Measurements from ENCODE around the gene PSKH1. TPM values are rescaled to one million over a fixed set of nuclear protein-coding genes. Genes with fewer than 3 reads are reported as not detected.
A peak's percentile ranks its signal among the peaks of the same experiment; 100 is the strongest.

PSKH1 gene
- total RNA-seq, 2 experiments from 2014 or later = 22.8 to 25.6 TPM

DNA sequence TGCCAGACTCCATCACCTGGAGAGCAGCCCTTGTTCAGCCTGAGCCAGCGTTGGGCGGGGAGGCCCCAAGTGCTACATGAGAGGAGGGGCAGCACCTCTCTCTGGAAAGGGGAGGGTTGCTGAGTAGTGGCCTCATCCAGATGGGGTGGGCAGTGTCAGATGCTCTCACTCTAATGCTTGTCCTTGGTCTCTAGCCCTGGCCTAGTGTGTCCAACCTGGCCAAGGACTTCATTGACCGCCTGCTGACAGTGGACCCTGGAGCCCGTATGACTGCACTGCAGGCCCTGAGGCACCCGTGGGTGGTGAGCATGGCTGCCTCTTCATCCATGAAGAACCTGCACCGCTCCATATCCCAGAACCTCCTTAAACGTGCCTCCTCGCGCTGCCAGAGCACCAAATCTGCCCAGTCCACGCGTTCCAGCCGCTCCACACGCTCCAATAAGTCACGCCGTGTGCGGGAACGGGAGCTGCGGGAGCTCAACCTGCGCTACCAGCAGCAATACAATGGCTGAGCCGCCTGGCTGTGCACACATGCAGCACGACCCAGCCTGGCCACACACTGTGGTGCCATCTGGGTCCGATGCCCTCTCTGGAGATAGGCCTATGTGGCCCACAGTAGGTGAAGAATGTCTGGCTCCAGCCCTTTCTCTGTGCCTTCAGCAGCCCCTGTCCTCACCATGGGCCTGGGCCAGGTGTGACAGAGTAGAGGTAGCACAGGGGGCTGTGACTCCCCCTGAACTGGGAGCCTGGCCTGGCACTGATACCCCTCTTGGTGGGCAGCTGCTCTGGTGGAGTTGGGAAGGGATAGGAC, 34.3 kb downstream of the PSKH1 start:
- Mint-ChIP-seq H3K27me3 (no peaks in the 10 kb centered on the region), H3K4me1 (peaks cover 3% of the 10 kb centered on the region), H3K36me3 (peaks cover 3% of the 10 kb centered on the region), H3K9me3 (no peaks in the 10 kb centered on the region), H3K27ac (no peak overlapping the region), H3K4me3 (no peak overlapping the region)
- POLR2A ChIA-PET = interaction anchor here (1.6 kb wide), 1 partner anchor 14 kb away, joined by 3 read pairs; no protein-coding TSS in a partner anchor
- ATAC-seq (ENCODE audit: low read depth) (no peak), DNase-seq (peak; percentile 30)

DNA sequence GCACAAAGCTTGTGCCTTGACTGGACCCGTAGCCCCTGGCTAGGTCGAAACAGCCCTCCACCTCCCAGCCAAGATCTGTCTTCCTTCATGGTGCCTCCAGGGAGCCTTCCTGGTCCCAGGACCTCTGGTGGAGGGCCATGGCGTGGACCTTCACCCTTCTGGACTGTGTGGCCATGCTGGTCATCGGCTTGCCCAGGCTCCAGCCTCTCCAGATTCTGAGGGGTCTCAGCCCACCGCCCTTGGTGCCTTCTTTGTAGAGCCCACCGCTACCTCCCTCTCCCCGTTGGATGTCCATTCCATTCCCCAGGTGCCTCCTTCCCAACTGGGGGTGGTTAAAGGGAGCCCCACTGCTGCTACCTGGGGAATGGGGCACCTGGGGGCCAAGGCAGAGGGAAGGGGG, 35.1 kb downstream of the PSKH1 start:
- peaks cover 3% of the 10 kb centered on the region for H3K36me3 Mint-ChIP-seq
- POLR2A ChIA-PET = interaction anchor here (1.2 to 1.6 kb wide), 3 partner anchors 13 to 44 kb away, joined by 3 to 6 read pairs (median 4); no protein-coding TSS in a partner anchor

DNA sequence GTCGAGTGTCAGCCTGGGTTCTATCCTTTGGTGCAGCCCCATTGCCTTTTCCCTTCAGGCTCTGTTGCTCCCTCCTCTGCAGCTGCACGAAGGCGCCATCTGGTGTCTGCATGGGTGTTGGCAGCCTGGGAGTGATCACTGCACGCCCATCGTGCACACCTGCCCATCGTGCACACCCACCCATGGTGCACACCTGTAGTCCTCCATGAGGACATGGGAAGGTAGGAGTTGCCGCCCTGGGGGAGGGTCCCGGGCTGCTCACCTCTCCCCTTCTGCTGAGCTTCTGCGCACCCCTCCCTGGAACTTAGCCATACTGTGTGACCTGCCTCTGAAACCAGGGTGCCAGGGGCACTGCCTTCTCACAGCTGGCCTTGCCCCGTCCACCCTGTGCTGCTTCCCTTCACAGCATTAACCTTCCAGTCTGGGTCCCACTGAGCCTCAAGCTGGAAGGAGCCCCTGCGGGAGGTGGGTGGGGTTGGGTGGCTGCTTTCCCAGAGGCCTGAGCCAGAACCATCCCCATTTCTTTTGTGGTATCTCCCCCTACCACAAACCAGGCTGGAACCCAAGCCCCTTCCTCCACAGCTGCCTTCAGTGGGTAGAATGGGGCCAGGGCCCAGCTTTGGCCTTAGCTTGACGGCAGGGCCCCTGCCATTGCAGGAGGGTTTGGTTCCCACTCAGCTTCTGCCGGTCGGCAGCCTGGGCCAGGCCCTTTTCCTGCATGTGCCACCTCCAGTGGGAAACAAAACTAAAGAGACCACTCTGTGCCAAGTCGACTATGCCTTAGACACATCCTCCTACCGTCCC, 35.7 kb downstream of the PSKH1 start:
- Mint-ChIP-seq H3K4me1 (no peaks in the 10 kb centered on the region), H3K4me3 (no peak overlapping the region), H3K27ac (no peak overlapping the region), H3K36me3 (peaks cover 4% of the 10 kb centered on the region), H3K9me3 (no peaks in the 10 kb centered on the region), H3K27me3 (no peaks in the 10 kb centered on the region)
- DNase-seq (peak; percentile 81), ATAC-seq (ENCODE audit: low read depth) (peak; percentile 83)
- POLR2A ChIA-PET = interaction anchor here (0.6 to 1.6 kb wide), 4 partner anchors 12 to 45 kb away, joined by 3 to 6 read pairs (median 4); no protein-coding TSS in a partner anchor

More for the DNA sequence above, 35.1 kb downstream of the PSKH1 start:
- Mint-ChIP-seq H3K27ac (no peak overlapping the region), H3K27me3 (no peaks in the 10 kb centered on the region), H3K4me3 (no peak overlapping the region), H3K9me3 (no peaks in the 10 kb centered on the region), H3K4me1 (no peaks in the 10 kb centered on the region)
- ATAC-seq (ENCODE audit: low read depth) = no peak
- no peak for DNase-seq

DNA sequence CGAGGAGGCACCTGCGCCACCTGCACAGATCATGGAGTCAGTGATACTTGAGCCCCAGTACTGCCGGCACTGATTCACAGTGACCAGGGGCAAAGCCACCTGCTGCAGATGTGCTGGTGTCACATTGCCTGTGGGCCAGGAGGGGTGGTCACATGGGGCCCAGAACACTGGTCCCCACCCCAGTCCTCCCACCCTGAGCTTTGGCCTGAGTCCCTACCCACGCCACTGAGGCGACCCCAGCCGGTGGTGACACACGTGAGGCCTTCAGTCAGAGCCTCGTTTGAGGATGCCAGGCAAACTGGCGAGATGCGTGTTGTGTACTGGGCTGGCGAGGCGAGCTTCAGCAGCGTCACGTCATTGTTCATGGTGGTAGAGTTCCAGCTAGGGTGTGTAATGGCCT, 37.1 kb downstream of the PSKH1 start:
- Mint-ChIP-seq H3K4me1 (peaks cover 7% of the 10 kb centered on the region), H3K4me3 (no peak overlapping the region), H3K27ac (peak overlapping the region; percentile 67), H3K27me3 (no peaks in the 10 kb centered on the region), H3K9me3 (no peaks in the 10 kb centered on the region), H3K36me3 (peaks cover 8% of the 10 kb centered on the region)
- POLR2A ChIA-PET = no interaction called here
- peak; percentile 25 for DNase-seq
- no peak for ATAC-seq (ENCODE audit: low read depth)

DNA sequence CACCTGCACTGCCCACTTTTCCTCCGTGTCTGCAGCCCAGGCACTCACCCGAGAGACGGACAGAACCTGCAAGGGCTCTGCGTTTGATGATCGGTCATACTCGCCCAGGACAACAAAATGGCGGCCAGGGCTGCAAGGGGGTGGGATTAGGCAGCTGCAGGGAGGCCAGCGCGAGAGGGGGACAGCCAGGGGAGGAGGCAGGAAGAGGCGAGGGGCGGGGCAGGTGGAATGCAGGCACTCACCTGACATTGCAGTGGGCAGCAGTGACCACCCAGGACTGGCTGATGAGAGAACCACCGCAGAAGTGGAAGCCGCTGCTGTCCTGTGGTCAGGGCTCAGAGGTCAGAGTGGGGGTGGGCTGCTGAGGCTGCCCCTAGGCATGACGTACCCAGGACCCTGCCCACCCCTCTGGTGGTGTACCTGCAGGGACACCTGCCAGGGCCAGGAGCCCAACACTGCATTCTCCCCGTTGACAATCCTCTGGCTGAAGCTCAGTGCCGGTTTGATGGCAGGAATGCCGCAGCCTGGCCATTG, 37.7 kb downstream of the PSKH1 start:
- Mint-ChIP-seq H3K27ac (no peak overlapping the region), H3K27me3 (no peaks in the 10 kb centered on the region), H3K4me3 (no peak overlapping the region), H3K9me3 (no peaks in the 10 kb centered on the region), H3K4me1 (peaks cover 11% of the 10 kb centered on the region), H3K36me3 (peaks cover 13% of the 10 kb centered on the region)
- DNase-seq (peak; percentile 26), ATAC-seq (ENCODE audit: low read depth) (no peak)
- POLR2A ChIA-PET = interaction anchor here (1.1 kb wide), 1 partner anchor 45 kb away, joined by 3 read pairs; no protein-coding TSS in a partner anchor

DNA sequence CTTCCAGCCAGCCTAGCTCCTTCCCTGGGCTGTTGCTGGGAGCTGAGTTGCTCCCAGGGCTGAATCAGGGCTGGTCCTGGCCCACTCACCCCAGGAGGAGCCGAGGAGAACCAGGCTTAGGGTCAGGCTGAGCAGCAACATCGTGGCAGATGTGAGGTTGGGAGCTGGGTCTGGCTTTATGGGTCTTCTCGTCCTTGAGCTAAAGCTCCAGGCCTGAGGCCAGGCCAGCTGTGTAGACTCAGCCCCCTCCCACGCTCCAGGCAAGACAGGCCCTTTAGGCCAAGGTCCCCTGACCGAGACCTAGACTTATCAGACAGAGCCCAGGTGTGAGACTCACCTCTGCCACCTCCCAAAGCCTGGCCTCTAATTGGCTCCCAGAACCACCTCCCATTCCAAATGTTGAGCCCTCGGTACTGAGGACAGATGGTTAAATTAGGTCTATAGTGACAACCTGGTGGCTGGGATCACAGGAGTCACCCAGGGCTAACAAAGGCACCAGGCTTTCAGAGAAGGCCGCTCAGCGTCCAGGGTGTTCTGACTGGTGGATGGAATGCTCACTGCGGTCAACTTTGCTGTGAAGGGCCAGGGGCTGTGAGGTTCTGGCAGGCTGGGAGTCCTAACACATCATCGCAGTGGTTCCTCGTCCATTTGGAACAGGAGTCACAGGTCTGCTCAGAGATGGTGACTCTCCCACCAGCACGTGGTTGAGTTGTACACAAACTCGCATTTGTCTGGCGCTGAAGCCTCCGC, 38.8 kb downstream of the PSKH1 start, which contains the start of gene CTRL:
Gene CTRL, minus strand, starts transcription at position 151 of the 750 bp plus-strand sequence. Its CDS starts 10 bp downstream, at position 141.
- H3K4me1 Mint-ChIP-seq = peaks cover 11% of the 10 kb centered on the region
- H3K27ac Mint-ChIP-seq = no peak within 1 kb of the TSS
- H3K9me3 Mint-ChIP-seq = no peaks in the 10 kb centered on the region
- DNase-seq (no peak), ATAC-seq (ENCODE audit: low read depth) (no peak)
- H3K36me3 Mint-ChIP-seq = peaks cover 15% of the 10 kb centered on the region
- H3K4me3 Mint-ChIP-seq = no peak within 1 kb of the TSS
- POLR2A ChIA-PET = interaction anchor here (1.1 kb wide), 2 partner anchors 9 to 46 kb away, joined by 3 to 8 read pairs; no protein-coding TSS in a partner anchor
- no peaks in the 10 kb centered on the region for H3K27me3 Mint-ChIP-seq

DNA sequence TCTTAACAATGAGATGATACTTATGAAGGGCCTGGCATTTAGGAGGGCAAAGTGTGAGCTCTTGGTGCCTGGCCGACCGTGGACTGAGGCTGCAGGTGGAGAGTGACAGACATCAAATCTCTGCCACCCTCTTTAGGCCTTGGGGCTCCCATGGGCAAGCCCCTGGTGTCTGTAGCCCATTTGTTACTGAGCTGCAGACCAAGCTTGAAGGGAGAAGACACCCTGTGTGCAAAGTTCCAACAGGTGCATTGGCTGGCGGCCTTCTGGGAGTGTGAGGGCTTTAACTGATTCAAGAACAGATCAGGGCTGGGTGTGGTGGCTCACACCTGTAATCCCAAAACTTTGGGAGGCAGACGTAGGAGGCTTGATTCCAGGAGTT, 39.4 kb downstream of the PSKH1 start:
- Mint-ChIP-seq H3K36me3 (peaks cover 17% of the 10 kb centered on the region), H3K9me3 (no peaks in the 10 kb centered on the region), H3K4me1 (peaks cover 17% of the 10 kb centered on the region), H3K27me3 (no peaks in the 10 kb centered on the region), H3K27ac (no peak overlapping the region), H3K4me3 (no peak overlapping the region)
- ATAC-seq (ENCODE audit: low read depth) (no peak), DNase-seq (no peak)
- POLR2A ChIA-PET = no interaction called here

DNA sequence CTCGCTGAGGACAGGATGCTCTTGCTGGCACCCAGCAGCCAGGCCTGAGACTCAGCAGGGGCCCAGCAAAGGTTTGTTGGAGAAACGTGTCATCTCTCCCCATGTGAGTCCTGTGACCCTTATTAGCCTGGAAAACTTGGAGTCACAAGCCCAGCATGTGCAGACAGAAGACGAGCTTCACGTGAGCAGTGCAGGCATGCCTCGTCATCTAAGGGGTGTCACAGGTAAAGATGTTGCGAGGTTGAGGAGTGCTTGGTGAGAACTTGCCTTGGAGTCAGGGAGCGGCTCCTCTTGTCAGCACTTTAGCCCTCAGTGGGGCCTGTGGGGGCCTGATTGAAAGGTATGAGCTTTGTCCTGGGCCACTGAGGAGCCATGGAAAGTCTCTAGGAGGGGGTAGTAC, 40.8 kb downstream of the PSKH1 start:
- Mint-ChIP-seq H3K27me3 (no peaks in the 10 kb centered on the region), H3K4me1 (peaks cover 17% of the 10 kb centered on the region), H3K4me3 (no peak overlapping the region), H3K27ac (peak overlapping the region; percentile 11), H3K36me3 (peaks cover 16% of the 10 kb centered on the region), H3K9me3 (no peaks in the 10 kb centered on the region)
- no peak for DNase-seq
- POLR2A ChIA-PET = interaction anchor here (0.6 to 3.2 kb wide), 7 partner anchors 9 to 254 kb away, joined by 3 to 14 read pairs (median 3); no protein-coding TSS in a partner anchor
- ATAC-seq (ENCODE audit: low read depth) = no peak

DNA sequence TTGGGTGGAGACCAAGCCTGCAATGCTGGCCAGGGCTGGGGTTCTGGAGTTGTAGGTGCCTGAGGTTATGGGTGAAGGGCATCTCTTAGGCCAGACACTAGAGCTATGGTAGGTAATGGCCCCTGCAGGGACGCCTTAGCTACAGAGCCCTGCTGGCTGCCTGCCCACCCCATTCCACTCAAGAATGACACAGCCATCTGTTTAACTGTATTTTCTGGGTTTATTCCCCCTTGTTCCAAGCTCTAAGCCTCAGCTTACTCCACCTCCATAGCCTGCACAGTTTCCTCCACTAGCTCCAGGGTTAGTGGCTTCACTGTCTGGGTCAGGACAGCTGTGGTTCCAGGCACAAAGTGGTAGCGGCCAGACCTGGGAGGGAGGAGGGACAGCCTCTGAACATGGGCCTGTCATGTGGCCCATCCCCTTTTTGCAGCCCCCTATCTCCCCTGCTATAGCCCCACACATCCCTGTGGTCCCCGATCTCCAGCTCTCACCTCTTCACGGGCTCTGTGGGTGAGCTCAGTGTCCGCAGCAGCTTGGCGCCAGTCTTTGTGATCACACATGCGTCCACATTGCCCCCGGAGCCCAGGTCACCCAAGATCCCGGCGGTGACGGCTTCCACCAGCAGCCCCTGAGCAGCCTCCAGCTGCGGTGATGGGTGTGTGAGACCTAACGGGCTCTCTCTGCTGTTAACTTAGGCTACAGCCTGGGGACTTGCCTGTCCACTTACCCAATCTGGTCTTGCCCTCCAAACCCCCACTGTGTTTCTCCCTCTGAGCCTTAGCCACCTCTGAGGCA, 41.4 kb downstream of the PSKH1 start:
- POLR2A ChIA-PET = interaction anchor here (0.6 to 3.6 kb wide), 15 partner anchors 10 to 393 kb away, joined by 3 to 27 read pairs (median 4); partner anchors contain the start of genes DPEP2, GFOD2 and SLC12A4
- Mint-ChIP-seq H3K36me3 (peaks cover 21% of the 10 kb centered on the region), H3K4me1 (peaks cover 20% of the 10 kb centered on the region), H3K27ac (peak overlapping the region; percentile 96), H3K27me3 (no peaks in the 10 kb centered on the region), H3K4me3 (peak overlapping the region; percentile 99), H3K9me3 (no peaks in the 10 kb centered on the region)
- DNase-seq (no peak), ATAC-seq (ENCODE audit: low read depth) (no peak)

DNA sequence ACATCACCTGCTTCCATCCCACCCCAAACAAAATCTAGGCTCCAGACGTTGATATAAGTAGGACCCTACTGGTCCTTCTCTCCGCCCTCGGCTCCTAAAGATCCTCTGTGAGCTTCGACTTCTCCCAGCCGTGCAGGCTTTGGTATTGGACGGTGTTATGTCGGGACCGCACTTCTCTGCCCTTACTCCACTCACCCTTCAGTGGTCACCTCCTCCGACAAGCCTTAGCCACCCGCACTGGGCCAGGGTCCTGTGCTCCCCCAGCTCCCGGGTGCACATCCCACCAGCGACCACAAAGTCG, 42.0 kb downstream of the PSKH1 start:
- H3K9me3 Mint-ChIP-seq = no peaks in the 10 kb centered on the region
- peak overlapping the region; percentile 96 for H3K27ac Mint-ChIP-seq
- H3K27me3 Mint-ChIP-seq = no peaks in the 10 kb centered on the region
- H3K4me3 Mint-ChIP-seq = peak overlapping the region; percentile 99
- ATAC-seq (ENCODE audit: low read depth) (no peak), DNase-seq (no peak)
- POLR2A ChIA-PET = interaction anchor here (0.6 to 3.6 kb wide), 39 partner anchors 10 to 453 kb away, joined by 3 to 27 read pairs (median 4); partner anchors contain the start of genes ACD, ATP6V0D1, CARMIL2 and DPEP2
- peaks cover 26% of the 10 kb centered on the region for H3K4me1 Mint-ChIP-seq
- H3K36me3 Mint-ChIP-seq = peaks cover 24% of the 10 kb centered on the region

DNA sequence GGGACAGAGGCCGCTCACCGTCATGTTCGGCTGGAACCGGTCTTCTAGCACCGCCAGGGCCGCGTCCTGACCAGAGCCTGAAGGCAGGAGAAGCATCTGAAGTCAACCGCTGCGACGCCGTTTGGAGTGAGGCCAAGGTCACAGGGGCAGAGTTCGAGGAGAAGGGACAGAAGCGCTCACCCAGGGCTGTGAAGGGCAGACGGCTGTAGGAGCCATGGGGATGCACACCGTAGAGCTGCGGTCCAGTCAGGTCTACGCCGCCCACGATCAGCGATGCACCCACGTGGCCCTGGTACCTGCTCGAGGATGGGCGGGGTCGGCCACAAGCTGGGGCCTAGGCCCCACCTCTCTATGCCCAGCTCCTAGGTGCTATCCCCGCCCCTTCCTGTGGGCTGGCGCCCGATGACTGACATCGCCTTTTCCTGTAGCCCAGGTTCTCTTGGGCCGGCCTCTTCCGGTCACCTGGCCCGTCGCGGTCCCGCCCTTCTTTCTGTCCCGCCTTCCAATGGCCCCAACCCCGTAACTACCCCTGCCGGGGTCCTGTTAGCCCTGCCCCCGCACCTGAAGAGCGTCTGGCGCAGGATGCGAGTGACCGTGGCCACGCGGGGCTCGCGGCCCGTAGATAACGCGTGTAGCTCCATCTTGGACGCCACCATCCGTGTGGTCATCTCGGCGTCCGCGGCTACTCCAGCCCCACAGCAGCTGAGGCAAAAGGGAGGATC, 42.5 kb downstream of the PSKH1 start:
- DNase-seq = peak; percentile 90
- Mint-ChIP-seq H3K9me3 (no peaks in the 10 kb centered on the region), H3K4me1 (peaks cover 31% of the 10 kb centered on the region), H3K36me3 (peaks cover 25% of the 10 kb centered on the region), H3K27me3 (no peaks in the 10 kb centered on the region), H3K27ac (peak overlapping the region; percentile 96), H3K4me3 (peak overlapping the region; percentile 99)
- ATAC-seq (ENCODE audit: low read depth) = peak; percentile 84
- POLR2A ChIA-PET = interaction anchor here (0.6 to 3.6 kb wide), 46 partner anchors 9 to 454 kb away, joined by 3 to 27 read pairs (median 4); partner anchors contain the start of genes ACD, ATP6V0D1, CARMIL2 and CTCF
